Mucosa of descending colon (tissue), 3 donors: ENCODE data around the gene PTK7. TPM values are rescaled to one million over a fixed set of nuclear protein-coding genes. Genes with fewer than 3 reads are reported as not detected.

ENCODE experiments used
- ATAC-seq: fragments of 200-7000 bp; cut with Tn5 transposase; one replicate; pipeline ENCODE4 v1.9.1; 2020; ENCODE audit warnings: mild to moderate bottlenecking, moderate library complexity
- DNase-seq, 3 donors: peaks; one replicate each; pipeline ENCODE4 v3.0.0-alpha.2; 2020
- H3K36me3 ChIP-seq: fragments of 200-600 bp; one replicate; pipeline ENCODE4 v1.8.0; 2021; ENCODE audit warnings: low read depth, mild to moderate bottlenecking
- H3K4me1 ChIP-seq: fragments of 200-600 bp; one replicate; pipeline ENCODE4 v1.8.0; 2021; ENCODE audit warnings: low read depth, mild to moderate bottlenecking
- H3K4me3 ChIP-seq: fragments of 200-600 bp; one replicate; pipeline ENCODE4 v1.8.0; 2021; ENCODE audit warnings: mild to moderate bottlenecking
- H3K9me3 ChIP-seq: fragments of 200-600 bp; one replicate; pipeline ENCODE4 v1.8.0; 2021; ENCODE audit warnings: mild to moderate bottlenecking
- CTCF ChIP-seq: fragments of 200-600 bp; IDR thresholded peaks from one replicate; pipeline ENCODE4 v1.8.0; 2022; ENCODE audit warnings: antibody characterized with exemption, mild to moderate bottlenecking
- intact Hi-C, 2 donors: fragments of 100-400 bp; cut with DNase I in 1 of 2; cut with micrococcal nuclease in 1 of 2; formaldehyde crosslinking; loops; one replicate each; pipeline versions ENCODE4 v1.11.0 to v1.11.1; 2022; cut with DNase I, micrococcal nuclease
- total RNA-seq, 3 donors: library from RNA; stranded (reverse); fragmentation: NEBNext Ultra II Directional in 2 of 3; extraction: Animal tissue kit (Norgen Biotek cat#: 25700) in 2 of 3; gene quantifications; one replicate each; pipeline versions ENCODE4 v1.2.1 to v1.2.4, GENCODE V29; 2021 to 2023
- donor health status: DM: no; HTN: no; CAD: no; lungs with moderate emphysema.
- donor health status: DM: no; HTN: no; CAD: no.
- donor health status: DM: no; HTN: yes; CAD: no.

Gene PTK7
- total RNA-seq, 3 donors from 2014 or later: 8.3 to 12.9 (median 9.4) TPM

GRCh38 chr6:43058531-43058930, 17.6 kb upstream of the PTK7 start:
- H3K9me3 ChIP-seq: no peaks in the 10 kb centered on the region
- no peaks in the 10 kb centered on the region for H3K36me3 ChIP-seq
- intact Hi-C loops: no loop called here
- H3K4me1 ChIP-seq: peaks cover 15% of the 10 kb centered on the region
- H3K4me3 ChIP-seq: no peak overlapping the region
- TF ChIP-seq CTCF: no peak
- ATAC-seq (no peak), DNase-seq (no peak)

GRCh38 chr6:43059168-43060033, 16.7 kb upstream of the PTK7 start, which contains the start of the genes KLC4 and MRPL2:
TSS of gene KLC4 (plus strand) at chr6:43059631. CDS start at chr6:43061336, 1,705 bp downstream.
TSS of gene MRPL2 (minus strand) at chr6:43059434. CDS start at chr6:43059381, 53 bp downstream.
- intact Hi-C loops: no loop called here
- peaks cover 15% of the 10 kb centered on the region for H3K4me1 ChIP-seq
- H3K4me3 ChIP-seq: peak within 1 kb of the TSS; percentile 66
- H3K36me3 ChIP-seq: no peaks in the 10 kb centered on the region
- ATAC-seq: peak; percentile 90
- peak; percentile 98 to 99 (median 98) for DNase-seq
- H3K9me3 ChIP-seq: no peaks in the 10 kb centered on the region
- no peak for TF ChIP-seq CTCF

- DNase-seq (peak; percentile 85 to 89 (median 88)), ATAC-seq (peak; percentile 84)
- no peaks in the 10 kb centered on the region for H3K9me3 ChIP-seq
- H3K4me3 ChIP-seq: peak overlapping the region; percentile 66
- peaks cover 15% of the 10 kb centered on the region for H3K4me1 ChIP-seq
- TF ChIP-seq CTCF: no peak
- no peaks in the 10 kb centered on the region for H3K36me3 ChIP-seq
- intact Hi-C loops: no loop called here
Observed at GRCh38 chr6:43060034-43060754, 15.9 kb upstream of the PTK7 start.

GRCh38 chr6:43060755-43061633, 15.1 kb upstream of the PTK7 start:
- Histone ChIP-seq H3K9me3 (no peaks in the 10 kb centered on the region), H3K36me3 (no peaks in the 10 kb centered on the region), H3K4me3 (no peak overlapping the region), H3K4me1 (peaks cover 15% of the 10 kb centered on the region)
- ATAC-seq: no peak
- peak in 2 of 3 donors; percentile 23 to 48 for DNase-seq
- TF ChIP-seq CTCF: no peak
- intact Hi-C loops: no loop called here

- peaks cover 15% of the 10 kb centered on the region for H3K4me1 ChIP-seq
- no peak for ATAC-seq
- no peaks in the 10 kb centered on the region for H3K36me3 ChIP-seq
- H3K4me3 ChIP-seq: no peak overlapping the region
- DNase-seq: peak in 1 of 3 donors; percentile 4
- intact Hi-C loops: no loop called here
- no peak for TF ChIP-seq CTCF
- H3K9me3 ChIP-seq: no peaks in the 10 kb centered on the region
Observed at GRCh38 chr6:43061861-43062260, 14.3 kb upstream of the PTK7 start.
